Measurements from ENCODE around the gene EVA1A. TPM values are rescaled to one million over a fixed set of nuclear protein-coding genes. Genes with fewer than 3 reads are reported as not detected.

EVA1A gene
- total and polyA plus RNA-seq, 12 donors, result 0.53 to 4.3 (median 1.0) TPM; not detected in 3

- no peaks in the 10 kb centered on the region for H3K9me3 ChIP-seq (replicated peaks in 1 of 3)
- no peaks in the 10 kb centered on the region for H3K36me3 ChIP-seq (replicated peaks in 1 of 2)
- no peaks in the 10 kb centered on the region for H3K4me1 ChIP-seq (replicated peaks in 1 of 2)
- H3K4me3 ChIP-seq, result no peak overlapping the region
- intact Hi-C loops (cut with DNase I), result no loop called here
- WGBS, 4 donors, result 79 to 91% (median 88%) methylated on average over 6 of the region's 6 CpGs
- no peak overlapping the region for H3K27ac ChIP-seq
- H3K27me3 ChIP-seq, result no peaks in the 10 kb centered on the region
- DNase-seq, result no peak
- TF ChIP-seq POLR2A (IDR thresholded peaks at IDR 0.05) (no peak), CTCF (IDR thresholded peaks at IDR 0.05) (no peak)
Measured at GRCh38 chr2:75517547-75518230, 43.0 kb downstream of the EVA1A start.

- 66 to 75% (median 72%) methylated on average over 8 of the region's 8 CpGs for WGBS, 4 donors
- no peaks in the 10 kb centered on the region for H3K27me3 ChIP-seq
- intact Hi-C loops (cut with DNase I), result no loop called here
- H3K9me3 ChIP-seq (replicated peaks in 1 of 3), result no peaks in the 10 kb centered on the region
- DNase-seq, result no peak
- H3K4me1 ChIP-seq (replicated peaks in 1 of 2), result no peaks in the 10 kb centered on the region
- H3K27ac ChIP-seq, result no peak overlapping the region
- TF ChIP-seq POLR2A (IDR thresholded peaks at IDR 0.05) (no peak), CTCF (IDR thresholded peaks at IDR 0.05) (no peak)
- H3K4me3 ChIP-seq, result no peak overlapping the region
- H3K36me3 ChIP-seq (replicated peaks in 1 of 2), result no peaks in the 10 kb centered on the region
Measured at GRCh38 chr2:75516378-75517360, 44.1 kb downstream of the EVA1A start.

GRCh38 chr2:75515584-75516368, 45.0 kb downstream of the EVA1A start:
- Histone ChIP-seq H3K9me3 (replicated peaks in 1 of 3) (no peaks in the 10 kb centered on the region), H3K4me1 (replicated peaks in 1 of 2) (no peaks in the 10 kb centered on the region), H3K27me3 (no peaks in the 10 kb centered on the region), H3K4me3 (no peak overlapping the region), H3K27ac (no peak overlapping the region), H3K36me3 (replicated peaks in 1 of 2) (no peaks in the 10 kb centered on the region)
- intact Hi-C loops (cut with DNase I), result no loop called here
- no peak for DNase-seq
- no peak for TF ChIP-seq POLR2A (IDR thresholded peaks at IDR 0.05)
- no peak for TF ChIP-seq CTCF (IDR thresholded peaks at IDR 0.05)
- WGBS, 4 donors, result 80 to 94% (median 87%) methylated on average over 7 of the region's 7 CpGs
